DMS 273 (cell line): ENCODE measurements around the gene KSR1.

ENCODE experiments used
- DNase-seq: peaks from one replicate; lab custom pipeline; 2025; ENCODE audit not compliant: unreplicated experiment; lab: John Stamatoyannopoulos, UW

Gene KSR1

DNA sequence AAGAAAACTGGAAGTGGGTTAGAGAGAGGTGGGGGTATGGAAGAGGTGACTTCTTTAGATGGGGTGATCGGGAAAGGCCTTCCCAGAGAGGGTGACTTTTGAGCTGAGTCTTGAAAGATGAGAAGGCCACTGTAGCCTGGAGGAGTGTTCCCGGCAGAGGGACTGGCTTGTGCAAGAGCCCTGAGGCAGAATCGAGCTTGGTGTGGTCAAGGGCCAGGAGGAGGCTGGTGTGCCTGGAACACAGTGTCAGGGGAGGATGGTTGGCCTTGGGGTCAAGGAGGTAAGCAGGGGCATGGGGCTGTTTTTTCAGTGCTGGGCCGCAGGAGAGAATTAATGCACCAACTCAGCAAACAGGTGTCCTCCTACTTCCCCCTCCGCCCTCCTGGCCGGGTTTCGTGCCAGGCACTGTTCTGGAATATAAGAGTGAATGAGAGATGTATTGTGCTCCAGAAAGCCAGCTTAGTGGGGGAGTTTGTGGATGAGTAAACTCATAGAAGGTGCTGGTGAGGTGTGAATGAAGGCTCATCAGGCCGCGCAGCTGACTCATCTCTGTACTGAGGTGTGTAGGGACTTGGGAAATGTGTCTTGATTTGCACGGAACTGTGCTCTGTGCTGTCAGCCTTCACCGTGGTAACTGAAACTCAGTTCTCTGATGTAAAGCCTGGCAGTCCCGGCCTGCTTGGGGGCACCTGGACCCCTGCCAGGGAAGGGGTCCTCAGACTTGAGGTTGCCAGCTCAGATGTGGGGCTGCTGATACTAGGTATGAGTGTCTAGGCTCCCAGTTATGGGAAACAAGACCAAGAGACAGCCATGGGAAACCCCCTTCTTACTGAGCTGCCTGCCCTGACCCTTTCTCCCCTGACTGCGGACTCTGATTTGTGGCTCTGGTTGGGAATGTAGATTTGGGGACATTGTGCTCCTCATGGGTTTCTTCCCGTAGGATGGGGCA lies 15.3 kb downstream of the KSR1 start:
- no peak for DNase-seq

DNA sequence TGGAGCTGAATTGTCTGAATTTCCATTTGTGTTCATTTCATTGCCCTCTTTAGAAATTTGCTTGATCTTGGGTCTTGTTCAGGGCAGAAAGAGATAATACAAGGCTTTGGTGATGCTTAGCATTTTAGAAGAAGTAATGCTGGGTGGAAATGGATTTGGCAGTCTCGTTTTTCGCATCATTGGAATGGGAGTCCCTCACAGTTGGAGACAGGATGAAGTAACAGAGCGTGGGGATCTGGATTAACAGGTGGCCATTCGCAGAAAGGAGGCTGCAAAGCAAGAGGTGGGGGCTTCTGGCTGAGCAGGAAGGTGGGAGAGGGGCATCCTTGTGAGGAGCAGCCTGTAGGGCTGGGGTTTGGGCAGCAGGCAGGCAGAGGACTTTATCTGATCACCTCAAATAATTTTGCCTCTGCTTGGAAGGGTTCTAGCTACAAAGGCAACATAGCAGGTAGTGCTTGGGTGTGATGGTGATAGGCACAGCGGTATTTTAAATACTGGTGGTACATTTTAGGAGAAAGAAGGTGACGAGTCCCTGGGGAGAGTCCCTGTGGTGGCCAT lies 17.0 kb downstream of the KSR1 start:
- DNase-seq: no peak

GRCh38 chr17:27473748-27474609 lies 17.7 kb downstream of the KSR1 start:
- peak; percentile 51 for DNase-seq

DNA sequence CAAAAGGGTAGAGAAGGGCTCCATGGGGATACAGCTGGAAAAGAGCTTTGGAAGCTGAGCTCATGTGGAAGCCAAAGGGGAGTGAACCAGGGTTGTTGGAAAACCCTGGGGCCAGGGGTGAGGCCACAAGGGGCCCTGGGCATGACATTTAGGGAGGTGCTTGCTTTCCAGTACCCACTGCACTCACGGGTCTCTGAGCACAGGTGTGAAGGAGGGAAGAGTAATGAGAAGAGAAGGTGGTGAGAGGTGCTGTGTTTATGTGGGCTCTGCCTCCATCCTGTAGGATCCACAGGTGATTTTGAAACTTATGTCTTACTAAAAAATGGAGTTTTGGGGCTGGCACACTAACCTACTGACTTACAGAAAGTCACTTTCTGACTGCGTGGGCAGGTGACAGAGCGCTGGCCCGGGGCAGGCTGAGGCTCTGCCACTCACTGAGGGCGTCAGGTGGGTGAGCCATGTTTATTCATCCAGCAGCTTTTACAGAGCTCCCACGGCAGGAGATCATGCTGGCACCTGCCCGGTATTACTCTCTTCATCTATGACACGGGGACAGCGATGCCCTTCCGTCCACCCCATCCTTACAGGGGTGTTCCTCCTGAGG lies 18.9 kb downstream of the KSR1 start:
- DNase-seq: no peak

GRCh38 chr17:27475981-27476895 lies 20.0 kb downstream of the KSR1 start:
- peak; percentile 78 for DNase-seq

DNA sequence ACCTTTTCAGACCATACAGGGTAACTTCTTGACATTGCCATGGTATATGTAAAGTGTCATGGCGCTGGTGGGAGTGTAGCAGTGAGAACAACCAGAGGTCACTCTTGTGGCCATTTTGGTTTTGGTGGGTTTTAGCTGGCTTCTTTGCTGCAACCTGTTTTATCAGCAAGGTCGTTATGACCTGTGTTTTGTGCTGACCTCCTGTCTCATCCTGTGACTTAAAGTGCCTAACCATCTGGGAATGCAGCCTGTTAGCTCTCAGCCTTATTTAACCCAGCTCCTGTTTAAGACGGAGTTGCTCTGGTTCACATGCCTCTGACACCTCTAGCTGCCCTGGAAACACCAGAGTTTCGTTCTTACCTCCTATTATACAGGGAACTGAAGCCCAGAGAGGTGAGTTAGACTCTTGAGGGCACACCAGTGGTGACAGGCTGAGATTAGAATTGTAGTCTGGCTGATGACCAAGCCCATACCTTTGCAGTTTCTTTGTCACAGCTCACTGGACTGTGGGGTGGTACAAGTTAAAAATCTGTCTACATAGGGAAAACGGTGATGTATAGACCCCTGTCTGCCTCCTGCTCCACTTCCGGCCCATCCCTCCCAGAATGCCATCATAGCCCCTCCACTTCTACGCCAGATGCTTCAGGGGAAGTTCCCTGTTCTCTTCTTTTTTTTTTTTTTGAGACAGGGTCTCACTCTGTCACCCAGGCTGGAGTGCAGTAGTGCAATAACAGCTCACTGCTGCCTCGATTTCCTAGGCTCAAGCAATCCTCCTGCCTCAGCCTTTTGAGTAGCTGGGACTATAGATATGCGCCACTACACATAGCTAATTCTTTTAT lies 21.0 kb downstream of the KSR1 start:
- DNase-seq: peak; percentile 43

- no peak for DNase-seq
These were observed 21.9 kb downstream of the KSR1 start for GRCh38 chr17:27477971-27478684.

GRCh38 chr17:27478901-27479538 lies 22.8 kb downstream of the KSR1 start:
- peak; percentile 38 for DNase-seq

- DNase-seq: no peak
These were observed 23.6 kb downstream of the KSR1 start for GRCh38 chr17:27479838-27480237.

DNA sequence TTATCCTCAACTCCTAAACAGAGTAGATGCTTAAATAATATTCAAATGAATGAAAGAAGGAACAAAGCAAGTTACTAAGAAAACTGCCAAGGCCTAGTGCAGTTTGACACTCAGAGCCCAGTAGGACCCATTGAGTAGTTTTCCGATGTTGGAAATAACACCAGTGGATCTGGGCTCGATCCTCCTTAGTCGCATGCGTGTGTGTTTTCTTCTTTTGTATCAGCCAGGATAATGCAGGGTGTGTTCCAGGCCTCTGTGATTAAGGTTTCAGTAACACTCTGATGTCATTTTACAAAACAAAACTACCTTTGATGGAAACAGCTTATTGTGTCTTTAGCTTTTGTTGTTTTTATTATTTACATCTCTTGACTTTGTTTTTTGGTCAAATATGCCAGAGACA lies 24.5 kb downstream of the KSR1 start:
- DNase-seq: no peak

DNA sequence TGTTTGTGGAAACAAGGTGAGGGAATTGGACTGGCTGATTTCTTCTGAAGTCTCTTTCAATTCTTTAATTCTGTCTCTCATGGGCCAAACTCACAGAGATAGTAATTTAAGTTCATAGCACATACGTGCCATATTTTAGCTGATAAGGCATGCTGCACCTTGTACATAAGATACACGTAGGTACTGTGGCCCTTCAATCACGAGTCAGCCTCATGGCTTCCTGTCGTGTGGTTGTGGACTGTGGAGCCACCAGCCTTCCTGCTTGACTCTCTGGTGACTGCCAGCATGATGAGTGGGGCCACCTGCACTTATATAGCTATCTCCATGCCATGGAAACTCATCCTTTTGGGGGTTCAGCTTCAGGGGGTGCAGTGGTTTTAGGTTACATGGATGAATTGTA lies 25.1 kb downstream of the KSR1 start:
- DNase-seq: no peak

GRCh38 chr17:27485125-27485524 lies 28.9 kb downstream of the KSR1 start:
- DNase-seq: no peak

- no peak for DNase-seq
These were observed 29.7 kb downstream of the KSR1 start for GRCh38 chr17:27485716-27486495.

DNA sequence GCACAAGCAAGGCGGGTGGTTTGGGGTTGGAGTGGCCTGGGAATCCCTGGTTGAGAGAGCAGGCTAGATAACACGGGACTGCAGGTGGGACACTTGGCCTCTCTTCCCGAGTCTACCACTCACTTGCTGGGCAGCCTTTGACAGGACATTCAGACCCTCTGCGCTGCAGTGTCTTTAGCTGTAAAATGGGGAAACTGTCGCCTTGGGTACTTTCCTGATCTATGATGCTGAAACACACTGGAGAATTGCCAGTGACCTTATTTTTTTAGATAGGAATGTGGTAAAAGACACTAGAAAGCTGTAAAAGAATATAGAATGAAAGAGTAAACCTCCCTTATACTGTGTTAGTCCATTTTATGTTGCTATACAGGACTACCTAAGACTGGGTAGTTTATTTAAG lies 30.5 kb downstream of the KSR1 start:
- no peak for DNase-seq

GRCh38 chr17:27488231-27488630 lies 32.0 kb downstream of the KSR1 start:
- DNase-seq: no peak

GRCh38 chr17:27489045-27489715 lies 32.9 kb downstream of the KSR1 start:
- peak; percentile 60 for DNase-seq

GRCh38 chr17:27490391-27490790 lies 34.1 kb downstream of the KSR1 start:
- no peak for DNase-seq
